BLaER1 (cell line): ENCODE results near the gene AFAP1L2.

ENCODE experiments used
- H3K27ac ChIP-seq: shearing (Covaris generic); formaldehyde crosslinking; 2 replicates; pipeline ENCODE4 v1.8.1; 2022
- H3K27me3 ChIP-seq: shearing (Covaris generic); formaldehyde crosslinking; 2 replicates; pipeline ENCODE4 v1.8.1; 2022
- H3K36me3 ChIP-seq: shearing (Covaris generic); formaldehyde crosslinking; 2 replicates; pipeline ENCODE4 v1.8.1; 2022
- H3K4me1 ChIP-seq: shearing (Covaris generic); formaldehyde crosslinking; 2 replicates; pipeline ENCODE4 v1.8.1; 2022
- H3K4me2 ChIP-seq: shearing (Covaris generic); formaldehyde crosslinking; 2 replicates; pipeline ENCODE4 v1.8.1; 2022
- H3K4me3 ChIP-seq: shearing (Covaris generic); formaldehyde crosslinking; 2 replicates; pipeline ENCODE4 v1.8.1; 2022
- H3K9ac ChIP-seq: shearing (Covaris generic); formaldehyde crosslinking; 2 replicates; pipeline ENCODE4 v1.8.1; 2022
- H3K9me3 ChIP-seq: shearing (Covaris generic); formaldehyde crosslinking; 2 replicates; pipeline ENCODE4 v1.8.1; 2022
- H4K20me1 ChIP-seq: shearing (Covaris generic); formaldehyde crosslinking; 2 replicates; pipeline ENCODE4 v1.8.1; 2022
- Cebpa-rat ChIP-seq: shearing (Covaris generic); IDR thresholded peaks from 2 replicates; pipeline ENCODE4 v1.8.1; 2022

AFAP1L2 gene

GRCh38 chr10:114285961-114286441 is 118.3 kb downstream of the AFAP1L2 start:
- Histone ChIP-seq H3K36me3 (no peaks in the 10 kb centered on the region), H3K27ac (no peak overlapping the region), H3K27me3 (no peaks in the 10 kb centered on the region), H3K9me3 (peaks cover 17% of the 10 kb centered on the region), H3K4me1 (peaks cover 37% of the 10 kb centered on the region), H4K20me1 (no peaks in the 10 kb centered on the region), H3K4me2 (no peak overlapping the region), H3K4me3 (no peak overlapping the region), H3K9ac (no peak overlapping the region)
- TF ChIP-seq Cebpa-rat, result no peak

GRCh38 chr10:114284346-114285071 is 119.8 kb downstream of the AFAP1L2 start:
- peak overlapping the region; percentile 12; the same call in 1 of the 2 replicates for H3K27ac ChIP-seq
- H3K4me1 ChIP-seq, result peaks cover 33% of the 10 kb centered on the region
- H3K27me3 ChIP-seq, result no peaks in the 10 kb centered on the region
- H3K36me3 ChIP-seq, result no peaks in the 10 kb centered on the region
- H3K9ac ChIP-seq, result no peak overlapping the region
- H3K4me3 ChIP-seq, result no peak overlapping the region
- no peak for TF ChIP-seq Cebpa-rat
- H3K4me2 ChIP-seq, result peak overlapping the region; percentile 48
- H3K9me3 ChIP-seq, result peaks cover 3% of the 10 kb centered on the region
- H4K20me1 ChIP-seq, result no peaks in the 10 kb centered on the region

- H3K4me2 ChIP-seq, result peak overlapping the region; percentile 48
- H3K27me3 ChIP-seq, result no peaks in the 10 kb centered on the region
Observed at GRCh38 chr10:114283535-114284234, 120.6 kb downstream of the AFAP1L2 start.

GRCh38 chr10:114283091-114283490 is 121.2 kb downstream of the AFAP1L2 start:
- H3K9me3 ChIP-seq, result no peaks in the 10 kb centered on the region
- no peak overlapping the region for H3K4me3 ChIP-seq
- no peak overlapping the region for H3K27ac ChIP-seq
- H3K27me3 ChIP-seq, result no peaks in the 10 kb centered on the region
- no peaks in the 10 kb centered on the region for H4K20me1 ChIP-seq
- H3K36me3 ChIP-seq, result no peaks in the 10 kb centered on the region
- no peak for TF ChIP-seq Cebpa-rat
- no peak overlapping the region for H3K9ac ChIP-seq
- peaks cover 19% of the 10 kb centered on the region for H3K4me1 ChIP-seq
- no peak overlapping the region for H3K4me2 ChIP-seq

More at GRCh38 chr10:114283535-114284234, 120.6 kb downstream of the AFAP1L2 start:
- no peak overlapping the region for H3K27ac ChIP-seq
- no peaks in the 10 kb centered on the region for H3K36me3 ChIP-seq
- no peak overlapping the region for H3K4me3 ChIP-seq
- no peaks in the 10 kb centered on the region for H4K20me1 ChIP-seq
- TF ChIP-seq Cebpa-rat, result no peak
- peaks cover 25% of the 10 kb centered on the region for H3K4me1 ChIP-seq
- no peak overlapping the region for H3K9ac ChIP-seq
- H3K9me3 ChIP-seq, result no peaks in the 10 kb centered on the region

- Histone ChIP-seq H3K4me3 (no peak overlapping the region), H3K27me3 (no peaks in the 10 kb centered on the region), H3K9me3 (no peaks in the 10 kb centered on the region), H4K20me1 (no peaks in the 10 kb centered on the region), H3K4me1 (peaks cover 16% of the 10 kb centered on the region), H3K36me3 (no peaks in the 10 kb centered on the region), H3K27ac (no peak overlapping the region), H3K4me2 (no peak overlapping the region), H3K9ac (no peak overlapping the region)
- no peak for TF ChIP-seq Cebpa-rat
Observed at GRCh38 chr10:114282526-114282925, 121.8 kb downstream of the AFAP1L2 start.

GRCh38 chr10:114281461-114281860 is 122.8 kb downstream of the AFAP1L2 start:
- Histone ChIP-seq H3K36me3 (no peaks in the 10 kb centered on the region), H3K27ac (no peak overlapping the region), H3K4me3 (no peak overlapping the region), H4K20me1 (no peaks in the 10 kb centered on the region), H3K27me3 (no peaks in the 10 kb centered on the region), H3K9me3 (no peaks in the 10 kb centered on the region), H3K4me2 (no peak overlapping the region), H3K4me1 (peaks cover 16% of the 10 kb centered on the region), H3K9ac (no peak overlapping the region)
- TF ChIP-seq Cebpa-rat, result no peak

GRCh38 chr10:114281006-114281405 is 123.3 kb downstream of the AFAP1L2 start:
- Histone ChIP-seq H3K27me3 (no peaks in the 10 kb centered on the region), H3K27ac (no peak overlapping the region), H4K20me1 (no peaks in the 10 kb centered on the region), H3K9ac (no peak overlapping the region), H3K36me3 (no peaks in the 10 kb centered on the region), H3K9me3 (no peaks in the 10 kb centered on the region), H3K4me3 (no peak overlapping the region), H3K4me1 (peaks cover 16% of the 10 kb centered on the region), H3K4me2 (no peak overlapping the region)
- no peak for TF ChIP-seq Cebpa-rat

- Histone ChIP-seq H3K9ac (no peak overlapping the region), H3K4me1 (peaks cover 14% of the 10 kb centered on the region), H3K9me3 (no peaks in the 10 kb centered on the region), H3K27ac (no peak overlapping the region), H3K27me3 (no peaks in the 10 kb centered on the region), H3K4me2 (no peak overlapping the region), H3K4me3 (no peak overlapping the region), H3K36me3 (no peaks in the 10 kb centered on the region), H4K20me1 (no peaks in the 10 kb centered on the region)
- TF ChIP-seq Cebpa-rat, result no peak
Observed at GRCh38 chr10:114279901-114280644, 124.2 kb downstream of the AFAP1L2 start.

- H3K27ac ChIP-seq, result no peak overlapping the region
- TF ChIP-seq Cebpa-rat, result no peak
- no peak overlapping the region for H3K4me2 ChIP-seq
- H4K20me1 ChIP-seq, result no peaks in the 10 kb centered on the region
- no peaks in the 10 kb centered on the region for H3K36me3 ChIP-seq
- no peak overlapping the region for H3K9ac ChIP-seq
- H3K9me3 ChIP-seq, result no peaks in the 10 kb centered on the region
- peaks cover 6% of the 10 kb centered on the region for H3K4me1 ChIP-seq
- H3K4me3 ChIP-seq, result no peak overlapping the region
- no peaks in the 10 kb centered on the region for H3K27me3 ChIP-seq
Observed at GRCh38 chr10:114279289-114279688, 125.0 kb downstream of the AFAP1L2 start.

- H3K36me3 ChIP-seq, result no peaks in the 10 kb centered on the region
- H3K9me3 ChIP-seq, result no peaks in the 10 kb centered on the region
- H4K20me1 ChIP-seq, result no peaks in the 10 kb centered on the region
- no peaks in the 10 kb centered on the region for H3K27me3 ChIP-seq
- TF ChIP-seq Cebpa-rat, result no peak
- H3K4me1 ChIP-seq, result peaks cover 2% of the 10 kb centered on the region
- H3K9ac ChIP-seq, result no peak overlapping the region
- H3K4me2 ChIP-seq, result no peak overlapping the region
- H3K27ac ChIP-seq, result no peak overlapping the region
- H3K4me3 ChIP-seq, result no peak overlapping the region
Observed at GRCh38 chr10:114278884-114279191, 125.5 kb downstream of the AFAP1L2 start.
